ENCODE measurements around the gene FBXL12.
"Not testable (repeated sequence)": the region's sequence is repeated elsewhere in the genome, so short reads cannot be mapped to it uniquely, and the experiment has no call there.

Gene FBXL12

GRCh38 chr19:9818734-9819595 lies at the start of gene FBXL12:
FBXL12 (minus strand) TSS chr19:9819079; CDS start chr19:9818813, 266 bp downstream.
- peak; percentile 100 for DNase-seq (ENCODE audit: low read depth)

GRCh38 chr19:9865732-9866501 lies 47.0 kb upstream of the FBXL12 start:
- no peak for DNase-seq (ENCODE audit: low read depth)

GRCh38 chr19:9863759-9864158 lies 44.9 kb upstream of the FBXL12 start:
- DNase-seq (ENCODE audit: low read depth), result no peak

- no peak for DNase-seq (ENCODE audit: low read depth)
These were observed 44.1 kb upstream of the FBXL12 start for GRCh38 chr19:9862938-9863337.

- DNase-seq (ENCODE audit: low read depth), result no peak
These were observed 42.6 kb upstream of the FBXL12 start for GRCh38 chr19:9861503-9861902.

- no peak for DNase-seq (ENCODE audit: low read depth)
These were observed 41.5 kb upstream of the FBXL12 start for GRCh38 chr19:9860407-9860806.

- DNase-seq (ENCODE audit: low read depth), result no peak
These were observed 39.9 kb upstream of the FBXL12 start for GRCh38 chr19:9858766-9859165.

GRCh38 chr19:9857920-9858746 lies 39.3 kb upstream of the FBXL12 start:
- DNase-seq (ENCODE audit: low read depth), result no peak

- DNase-seq (ENCODE audit: low read depth), result no peak
These were observed 38.3 kb upstream of the FBXL12 start for GRCh38 chr19:9857076-9857721.

- no peak for DNase-seq (ENCODE audit: low read depth)
These were observed 37.7 kb upstream of the FBXL12 start for GRCh38 chr19:9856609-9857008.

- DNase-seq (ENCODE audit: low read depth), result no peak
These were observed 35.5 kb upstream of the FBXL12 start for GRCh38 chr19:9854282-9854846.

- no peak for DNase-seq (ENCODE audit: low read depth)
These were observed 31.5 kb upstream of the FBXL12 start for GRCh38 chr19:9850235-9850959.

GRCh38 chr19:9849791-9850190 lies 30.9 kb upstream of the FBXL12 start:
- no peak for DNase-seq (ENCODE audit: low read depth)

GRCh38 chr19:9848762-9849161 lies 29.9 kb upstream of the FBXL12 start:
- no peak for DNase-seq (ENCODE audit: low read depth)

- DNase-seq (ENCODE audit: low read depth), result peak; percentile 32
These were observed 29.2 kb upstream of the FBXL12 start for GRCh38 chr19:9848060-9848459.

- peak; percentile 93 for DNase-seq (ENCODE audit: low read depth)
These were observed 28.3 kb upstream of the FBXL12 start for GRCh38 chr19:9847087-9847671.

- not testable (repeated sequence) for DNase-seq (ENCODE audit: low read depth)
These were observed 24.9 kb upstream of the FBXL12 start for GRCh38 chr19:9843626-9844273.

- DNase-seq (ENCODE audit: low read depth), result no peak
These were observed 24.2 kb upstream of the FBXL12 start for GRCh38 chr19:9842834-9843625.

- no peak for DNase-seq (ENCODE audit: low read depth)
These were observed 20.5 kb upstream of the FBXL12 start for GRCh38 chr19:9839415-9839814.
